ENCODE measurements around the gene RAPGEF6. TPM values are rescaled to one million over a fixed set of nuclear protein-coding genes. Genes with fewer than 3 reads are reported as not detected.

The RAPGEF6 gene
- total RNA-seq, 2 experiments from 2014 or later = 26.7 to 31.3 TPM

DNA sequence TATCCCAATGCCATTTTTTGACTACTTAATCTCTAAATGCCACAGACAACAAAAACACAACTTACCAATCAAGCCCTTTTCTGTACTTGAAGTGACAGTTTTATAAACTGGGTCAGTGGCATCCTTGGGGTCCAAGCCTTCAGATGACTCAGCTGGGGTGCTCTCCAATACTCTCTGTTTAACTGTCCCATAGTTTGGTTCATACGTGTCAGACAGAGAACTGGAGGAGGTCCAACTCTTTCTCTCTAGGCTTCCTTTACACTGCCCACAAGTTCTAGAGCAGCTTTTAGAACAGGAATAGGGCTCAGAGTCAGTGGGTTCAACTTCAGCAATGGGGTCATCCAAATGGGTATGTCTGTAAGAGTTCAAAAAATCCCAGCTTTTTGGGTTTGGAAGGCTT lies 204.2 kb downstream of the RAPGEF6 start:
- ChIA-PET POLR2A (no interaction called here), CTCF (interaction anchor here (0.5 kb wide), 1 partner anchor 94 kb away, joined by 3 read pairs; no protein-coding TSS in a partner anchor)
- peaks cover 36% of the 10 kb centered on the region for H3K36me3 Mint-ChIP-seq
- H3K4me1 Mint-ChIP-seq (ENCODE audit: low read depth) = peaks cover 7% of the 10 kb centered on the region
- H3K27me3 Mint-ChIP-seq = no peaks in the 10 kb centered on the region
- no peak overlapping the region for H3K4me3 Mint-ChIP-seq
- H3K9me3 Mint-ChIP-seq = no peaks in the 10 kb centered on the region
- intact Hi-C loops (cut with micrococcal nuclease) = no loop called here
- peak overlapping the region; percentile 42 for H3K27ac Mint-ChIP-seq
- no peak for DNase-seq

DNA sequence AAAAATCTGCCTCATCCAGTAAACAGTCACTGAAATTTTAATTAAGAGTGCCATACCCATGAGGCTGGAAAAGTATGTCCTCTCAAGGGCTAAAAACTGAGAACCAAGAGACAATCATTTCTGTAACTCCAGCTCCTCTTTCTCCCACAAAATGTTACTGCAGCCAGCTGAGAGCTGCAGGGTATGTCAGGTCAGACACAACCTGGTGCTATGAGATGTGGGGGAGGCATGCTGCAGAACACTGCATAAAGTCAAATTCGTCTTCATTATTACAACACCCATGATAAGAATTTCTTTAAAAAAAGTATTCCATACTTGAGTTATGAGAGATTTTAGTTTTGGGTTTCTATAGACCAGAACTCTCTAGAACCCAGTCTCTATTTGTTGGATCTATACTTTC lies 209.0 kb downstream of the RAPGEF6 start:
- Mint-ChIP-seq H3K9me3 (no peaks in the 10 kb centered on the region), H3K36me3 (peaks cover 19% of the 10 kb centered on the region), H3K4me3 (no peak overlapping the region), H3K27me3 (no peaks in the 10 kb centered on the region), H3K4me1 (ENCODE audit: low read depth) (peaks cover 9% of the 10 kb centered on the region), H3K27ac (no peak overlapping the region)
- POLR2A ChIA-PET = no interaction called here
- CTCF ChIA-PET = interaction anchor here (1.0 kb wide), 1 partner anchor 555 kb away, joined by 6 read pairs; no protein-coding TSS in a partner anchor
- no peak for DNase-seq
- intact Hi-C loops (cut with micrococcal nuclease) = no loop called here

DNA sequence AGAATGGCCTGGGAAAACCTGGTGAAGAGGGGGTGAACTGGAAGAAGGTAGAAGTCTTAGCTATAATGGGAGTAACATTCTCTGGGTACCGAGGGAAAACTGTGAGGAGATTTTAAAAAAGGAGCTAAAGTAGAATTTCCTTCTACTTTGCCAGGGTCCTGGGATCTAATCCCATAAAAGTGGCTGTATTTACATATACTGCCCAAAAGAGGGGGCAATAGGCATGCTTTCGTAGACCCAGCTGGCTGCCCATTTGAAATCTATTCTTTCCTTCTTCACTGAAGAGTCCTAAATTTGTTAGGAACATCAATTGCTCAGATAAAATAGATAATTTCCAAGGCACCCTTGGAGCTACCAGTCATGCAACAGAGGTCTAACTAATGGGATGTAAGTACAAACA lies 212.0 kb downstream of the RAPGEF6 start:
- POLR2A ChIA-PET = interaction anchor here (0.8 kb wide), 1 partner anchor 28 kb away, joined by 3 read pairs; no protein-coding TSS in a partner anchor

DNA sequence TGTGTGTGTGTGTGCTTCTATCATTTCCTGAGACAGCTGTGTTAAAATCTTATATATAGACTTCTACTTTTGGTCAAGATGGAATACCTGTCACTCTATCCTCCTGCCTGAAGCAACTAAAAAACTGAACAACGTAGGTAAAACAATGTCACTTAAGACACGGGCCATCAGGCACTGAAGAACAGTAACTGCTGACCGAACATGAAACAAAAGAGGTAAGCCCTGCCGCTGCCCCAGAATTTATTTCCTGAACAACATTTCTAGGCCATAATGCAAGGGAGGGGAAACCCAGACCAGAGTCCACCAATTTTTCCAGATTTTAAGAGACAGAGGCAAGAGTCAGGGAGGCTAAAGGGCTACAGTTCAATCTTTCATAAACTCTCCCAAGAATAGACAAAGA lies 215.2 kb downstream of the RAPGEF6 start:
- CTCF ChIA-PET = interaction anchor here (0.7 to 1.4 kb wide), 6 partner anchors 24 to 588 kb away, joined by 3 to 5 read pairs (median 3); no protein-coding TSS in a partner anchor
- Mint-ChIP-seq H3K27me3 (no peaks in the 10 kb centered on the region), H3K4me1 (ENCODE audit: low read depth) (peaks cover 27% of the 10 kb centered on the region), H3K27ac (peak overlapping the region; percentile 65), H3K4me3 (no peak overlapping the region), H3K36me3 (peaks cover 5% of the 10 kb centered on the region), H3K9me3 (no peaks in the 10 kb centered on the region)
- POLR2A ChIA-PET = no interaction called here
- intact Hi-C loops (cut with micrococcal nuclease) = loop anchor here (5.0 kb wide), 4 partner anchors 38 to 1313 kb away; no protein-coding TSS in a partner anchor
- no peak for DNase-seq

More for the DNA sequence above, 212.0 kb downstream of the RAPGEF6 start:
- intact Hi-C loops (cut with micrococcal nuclease) = loop anchor here (1.0 to 2.0 kb wide), 2 partner anchors 212 to 585 kb away; partner anchors contain the start of gene RAPGEF6
- CTCF ChIA-PET = interaction anchor here (0.7 to 3.0 kb wide), 12 partner anchors 8 to 585 kb away, joined by 3 to 15 read pairs (median 4); partner anchors contain the start of gene FNIP1
- peaks cover 9% of the 10 kb centered on the region for H3K36me3 Mint-ChIP-seq
- no peaks in the 10 kb centered on the region for H3K27me3 Mint-ChIP-seq
- H3K4me3 Mint-ChIP-seq = no peak overlapping the region
- H3K9me3 Mint-ChIP-seq = no peaks in the 10 kb centered on the region
- peaks cover 17% of the 10 kb centered on the region for H3K4me1 Mint-ChIP-seq (ENCODE audit: low read depth)
- no peak overlapping the region for H3K27ac Mint-ChIP-seq
- DNase-seq = no peak

DNA sequence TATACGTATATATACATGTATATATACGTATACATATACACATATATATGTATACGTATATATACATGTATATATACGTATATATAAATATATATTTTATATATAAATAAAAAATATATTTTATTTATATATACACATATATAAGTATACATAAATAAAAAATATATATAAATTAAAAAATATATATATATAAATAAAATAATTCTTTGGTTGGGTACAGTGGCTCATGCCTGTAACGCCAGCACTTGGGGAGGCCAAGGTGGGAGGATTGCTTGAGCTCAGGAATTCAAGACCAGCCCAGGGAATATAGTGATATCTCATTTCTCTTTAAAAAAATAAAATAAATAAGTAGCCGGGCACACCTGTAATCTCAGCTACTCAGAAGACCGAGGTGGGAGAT lies 216.2 kb downstream of the RAPGEF6 start:
- H3K4me1 Mint-ChIP-seq (ENCODE audit: low read depth) = peaks cover 36% of the 10 kb centered on the region
- H3K9me3 Mint-ChIP-seq = no peaks in the 10 kb centered on the region
- H3K27ac Mint-ChIP-seq = no peak overlapping the region
- no peaks in the 10 kb centered on the region for H3K27me3 Mint-ChIP-seq
- ChIA-PET CTCF (interaction anchor here (1.3 to 1.4 kb wide), 4 partner anchors 13 to 343 kb away, joined by 3 to 5 read pairs (median 3); no protein-coding TSS in a partner anchor), POLR2A (no interaction called here)
- no peak for DNase-seq
- no peak overlapping the region for H3K4me3 Mint-ChIP-seq
- intact Hi-C loops (cut with micrococcal nuclease) = loop anchor here (5.0 kb wide), 4 partner anchors 37 to 1312 kb away; no protein-coding TSS in a partner anchor
- peaks cover 5% of the 10 kb centered on the region for H3K36me3 Mint-ChIP-seq

DNA sequence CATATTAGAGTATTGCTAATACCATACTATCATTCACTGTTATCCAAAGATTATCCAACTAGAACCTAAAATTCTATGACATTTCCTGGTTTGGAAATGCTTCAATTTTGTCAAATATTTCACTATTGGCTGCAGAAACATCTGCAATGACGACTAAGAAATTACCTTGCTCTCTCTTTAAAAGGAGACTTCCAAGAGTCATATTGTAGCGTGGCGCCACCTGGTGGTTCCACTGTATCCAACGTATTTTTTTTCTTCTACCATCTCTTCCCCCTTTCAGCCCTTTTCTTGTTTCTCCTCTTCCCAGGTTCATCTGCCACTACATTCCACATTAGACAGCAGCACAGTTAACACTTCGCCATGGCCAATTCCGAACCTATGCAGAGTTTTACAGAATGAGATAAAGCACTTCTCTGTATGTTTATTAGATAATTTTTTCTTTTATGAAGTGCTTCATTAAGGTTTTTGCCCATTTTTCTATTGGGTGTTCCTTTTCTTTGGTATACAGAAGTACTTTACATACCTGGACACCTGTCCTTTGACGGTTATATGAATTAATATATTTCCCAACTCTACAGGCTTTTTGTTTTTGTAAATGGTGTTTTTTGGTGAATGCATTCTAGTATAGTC lies 217.7 kb downstream of the RAPGEF6 start:
- Mint-ChIP-seq H3K27ac (peak overlapping the region; percentile 80), H3K36me3 (peaks cover 7% of the 10 kb centered on the region), H3K27me3 (no peaks in the 10 kb centered on the region), H3K4me3 (peak overlapping the region; percentile 49), H3K9me3 (no peaks in the 10 kb centered on the region), H3K4me1 (ENCODE audit: low read depth) (peaks cover 41% of the 10 kb centered on the region)
- peak; percentile 88 for DNase-seq
- CTCF ChIA-PET = interaction anchor here (0.7 to 1.3 kb wide), 3 partner anchors 11 to 545 kb away, joined by 3 read pairs; no protein-coding TSS in a partner anchor
- intact Hi-C loops (cut with micrococcal nuclease) = loop anchor here (1.0 to 5.0 kb wide), 6 partner anchors 35 to 1310 kb away; partner anchors contain the start of gene LYRM7
- POLR2A ChIA-PET = interaction anchor here (0.8 kb wide), 1 partner anchor 353 kb away, joined by 3 read pairs; no protein-coding TSS in a partner anchor

DNA sequence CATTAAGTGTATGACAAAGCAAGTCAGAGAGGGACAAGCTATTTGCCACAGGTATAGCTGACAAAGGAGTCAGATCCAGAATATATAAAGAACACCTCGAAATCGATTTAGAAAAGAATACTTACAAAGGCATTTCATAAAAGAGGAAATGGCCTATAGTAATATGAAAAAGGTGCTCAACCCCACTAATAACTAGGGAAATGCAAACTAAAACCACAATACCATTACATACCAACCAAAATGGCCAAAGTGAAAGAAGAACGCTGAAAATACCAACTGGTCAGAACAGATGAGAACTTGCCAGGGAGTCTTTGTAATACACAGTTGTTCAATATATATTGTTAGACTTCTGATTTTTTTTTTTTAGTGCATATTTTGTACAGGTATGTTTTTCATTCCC lies 218.3 kb downstream of the RAPGEF6 start:
- intact Hi-C loops (cut with micrococcal nuclease) = loop anchor here (1.0 to 5.0 kb wide), 6 partner anchors 34 to 1309 kb away; partner anchors contain the start of gene LYRM7
- Mint-ChIP-seq H3K27me3 (no peaks in the 10 kb centered on the region), H3K4me3 (no peak overlapping the region), H3K9me3 (no peaks in the 10 kb centered on the region), H3K36me3 (peaks cover 7% of the 10 kb centered on the region), H3K4me1 (ENCODE audit: low read depth) (peaks cover 41% of the 10 kb centered on the region), H3K27ac (peak overlapping the region; percentile 33)
- CTCF ChIA-PET = interaction anchor here (1.0 to 3.1 kb wide), 11 partner anchors 9 to 545 kb away, joined by 3 to 13 read pairs (median 4); no protein-coding TSS in a partner anchor
- no peak for DNase-seq
- POLR2A ChIA-PET = no interaction called here

DNA sequence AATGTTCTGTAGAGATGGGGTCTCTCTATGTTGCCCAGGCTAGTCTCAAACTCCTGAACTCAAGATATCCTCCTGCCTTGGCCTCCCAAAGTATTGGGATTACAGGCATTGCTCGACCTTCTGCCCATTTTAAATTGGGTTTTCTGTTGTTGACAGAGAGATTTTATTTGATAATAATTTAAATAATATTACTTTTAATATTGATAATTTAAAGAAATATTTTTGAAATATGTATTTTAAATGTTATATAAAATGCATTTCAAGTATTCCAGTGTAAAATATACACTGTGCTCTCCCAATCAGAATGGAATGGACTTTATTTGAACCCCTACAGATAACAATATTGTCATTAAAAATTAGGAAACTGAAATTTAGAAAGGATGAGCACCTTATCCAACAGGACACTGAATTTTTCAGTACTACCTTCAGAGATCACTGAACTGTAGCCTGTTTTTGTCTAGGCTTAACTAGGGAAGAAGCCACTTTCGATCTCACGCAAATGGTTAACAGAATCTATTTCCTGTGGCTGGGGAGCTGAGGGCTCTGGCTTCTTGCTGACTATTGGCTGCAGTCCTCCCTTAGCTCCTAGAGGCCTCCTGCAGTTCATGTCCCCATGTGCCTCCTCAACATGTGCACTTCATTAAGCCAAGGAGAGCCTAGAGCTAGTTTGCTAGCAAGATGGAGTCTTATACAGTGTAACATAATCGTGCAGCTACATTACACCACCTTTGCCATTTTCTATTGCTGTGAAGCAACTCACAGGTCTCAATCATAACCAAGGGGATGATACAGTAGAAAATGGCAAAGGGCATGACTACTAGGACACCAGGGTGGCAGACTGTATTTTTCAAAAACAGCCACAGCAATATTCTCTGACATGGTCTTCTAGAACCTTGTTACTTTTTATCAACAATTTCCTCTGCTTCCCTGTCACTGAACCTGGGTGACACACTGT lies 221.1 kb downstream of the RAPGEF6 start:
- Mint-ChIP-seq H3K36me3 (peaks cover 25% of the 10 kb centered on the region), H3K4me1 (ENCODE audit: low read depth) (peaks cover 34% of the 10 kb centered on the region), H3K27me3 (no peaks in the 10 kb centered on the region), H3K4me3 (no peak overlapping the region), H3K27ac (peak overlapping the region; percentile 85), H3K9me3 (peaks cover 2% of the 10 kb centered on the region)
- DNase-seq = peak; percentile 58
- ChIA-PET POLR2A (interaction anchor here (0.6 to 0.9 kb wide), 4 partner anchors 11 to 192 kb away, joined by 3 to 4 read pairs (median 4); partner anchors contain the start of gene CDC42SE2), CTCF (interaction anchor here (0.6 to 3.1 kb wide), 8 partner anchors 10 to 594 kb away, joined by 3 to 13 read pairs (median 4); no protein-coding TSS in a partner anchor)
- intact Hi-C loops (cut with micrococcal nuclease) = loop anchor here (1.0 kb wide), 2 partner anchors 18 to 249 kb away; partner anchors contain the start of gene HINT1

DNA sequence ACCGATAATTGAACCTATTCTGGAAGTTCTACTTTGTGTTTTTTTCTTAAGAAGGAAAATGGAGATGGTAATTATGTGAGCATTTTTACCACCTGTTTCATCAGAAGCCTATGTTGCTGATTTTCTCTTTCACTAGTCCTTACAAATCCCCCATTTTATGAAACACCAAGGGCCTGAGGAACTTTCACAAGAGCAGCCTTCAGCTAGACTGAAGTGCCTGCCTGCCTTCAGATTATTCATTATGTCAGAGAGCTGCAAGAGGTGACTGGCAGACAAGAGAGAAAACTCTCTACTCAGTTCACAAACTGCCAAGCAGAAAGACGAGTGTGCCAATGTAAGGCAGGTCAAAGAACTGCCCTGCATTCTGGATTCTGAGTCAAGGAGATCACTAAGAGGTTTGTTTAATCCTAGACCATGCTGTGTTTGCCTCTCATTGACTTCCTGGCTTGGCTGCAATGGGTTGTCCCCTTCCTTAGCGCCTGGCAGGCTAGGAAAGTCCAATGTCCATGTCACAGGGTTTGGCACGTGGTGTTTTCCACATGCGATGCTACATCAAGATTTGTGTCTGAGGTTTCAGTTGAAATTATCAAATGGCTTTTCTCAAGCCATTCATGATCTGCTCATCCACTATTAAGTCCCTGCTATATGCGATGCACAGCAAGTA lies 227.9 kb downstream of the RAPGEF6 start:
- no peak overlapping the region for H3K4me3 Mint-ChIP-seq
- H3K27me3 Mint-ChIP-seq = no peaks in the 10 kb centered on the region
- peaks cover 12% of the 10 kb centered on the region for H3K9me3 Mint-ChIP-seq
- H3K4me1 Mint-ChIP-seq (ENCODE audit: low read depth) = peaks cover 9% of the 10 kb centered on the region
- H3K27ac Mint-ChIP-seq = peak overlapping the region; percentile 66
- CTCF ChIA-PET = interaction anchor here (1.0 to 1.3 kb wide), 2 partner anchors 9 to 536 kb away, joined by 3 to 4 read pairs; no protein-coding TSS in a partner anchor
- intact Hi-C loops (cut with micrococcal nuclease) = no loop called here
- H3K36me3 Mint-ChIP-seq = peaks cover 66% of the 10 kb centered on the region
- POLR2A ChIA-PET = no interaction called here
- DNase-seq = no peak

DNA sequence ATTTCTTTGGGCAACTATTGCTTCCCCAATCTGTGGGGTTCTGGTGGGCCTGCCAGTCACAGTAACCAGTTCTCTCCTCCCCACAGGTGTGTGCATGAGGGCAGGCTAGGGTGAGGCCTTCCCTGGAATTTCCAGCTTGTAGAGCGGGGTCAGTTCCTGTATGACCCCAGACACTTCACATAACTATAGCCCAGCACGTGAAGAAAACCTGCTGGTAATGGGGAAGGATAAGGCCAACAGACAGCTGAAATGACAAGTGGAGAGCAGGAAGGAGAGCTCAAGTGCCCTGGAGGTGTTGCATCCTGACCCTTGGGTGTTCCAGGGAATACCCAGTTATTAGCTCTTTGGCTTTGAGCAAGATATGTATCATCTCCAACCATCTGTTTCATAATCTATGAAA lies 229.0 kb downstream of the RAPGEF6 start:
- no peaks in the 10 kb centered on the region for H3K27me3 Mint-ChIP-seq
- POLR2A ChIA-PET = no interaction called here
- peaks cover 11% of the 10 kb centered on the region for H3K4me1 Mint-ChIP-seq (ENCODE audit: low read depth)
- CTCF ChIA-PET = interaction anchor here (1.1 to 1.4 kb wide), 3 partner anchors 10 to 24 kb away, joined by 3 read pairs; no protein-coding TSS in a partner anchor
- H3K36me3 Mint-ChIP-seq = peaks cover 72% of the 10 kb centered on the region
- intact Hi-C loops (cut with micrococcal nuclease) = no loop called here
- no peak overlapping the region for H3K4me3 Mint-ChIP-seq
- peak overlapping the region; percentile 55 for H3K27ac Mint-ChIP-seq
- peaks cover 16% of the 10 kb centered on the region for H3K9me3 Mint-ChIP-seq
- DNase-seq = no peak

DNA sequence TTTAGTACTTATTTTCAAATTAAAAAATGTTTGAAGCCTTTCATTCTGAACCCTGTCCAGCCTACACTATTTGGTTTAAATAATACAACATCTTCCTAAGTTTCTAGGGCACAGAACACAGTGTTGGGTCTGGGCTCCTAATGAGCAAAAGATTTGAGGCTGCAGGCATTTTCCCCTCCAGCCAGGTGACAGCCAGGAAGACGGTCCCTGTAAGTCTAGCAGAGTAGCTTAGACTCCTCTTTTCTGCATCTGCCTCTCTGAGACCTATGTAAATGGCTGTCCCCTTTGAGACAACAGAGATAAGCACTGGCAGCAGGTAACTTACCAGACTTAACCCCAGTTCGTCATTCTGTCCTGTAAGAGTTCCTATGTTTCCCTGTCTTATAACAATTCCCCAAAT lies 229.4 kb downstream of the RAPGEF6 start:
- H3K9me3 Mint-ChIP-seq = peaks cover 19% of the 10 kb centered on the region
- no peaks in the 10 kb centered on the region for H3K27me3 Mint-ChIP-seq
- H3K4me1 Mint-ChIP-seq (ENCODE audit: low read depth) = peaks cover 13% of the 10 kb centered on the region
- POLR2A ChIA-PET = interaction anchor here (1.0 kb wide), 1 partner anchor 9 kb away, joined by 3 read pairs; no protein-coding TSS in a partner anchor
- H3K36me3 Mint-ChIP-seq = peaks cover 72% of the 10 kb centered on the region
- CTCF ChIA-PET = interaction anchor here (1.1 to 1.4 kb wide), 3 partner anchors 11 to 24 kb away, joined by 3 read pairs; no protein-coding TSS in a partner anchor
- intact Hi-C loops (cut with micrococcal nuclease) = no loop called here
- H3K4me3 Mint-ChIP-seq = no peak overlapping the region
- H3K27ac Mint-ChIP-seq = peak overlapping the region; percentile 55
- DNase-seq = no peak

All from activated CD4-positive, alpha-beta memory T cell treated with anti-CD3 and anti-CD28 coated beads for 36 hours (primary cell).